NK-92 treated with Interleukin-12 subunit alpha and Interleukin-12 subunit beta, amount 100 ng/mL, for 24 hours (cell line): ENCODE data around the gene FKBP15.
"Not testable (repeated sequence)": the region's sequence is repeated elsewhere in the genome, so short reads cannot be mapped to it uniquely, and the experiment has no call there.

ENCODE experiments used
- DNase-seq: peaks from one replicate; lab custom pipeline; 2025; lab: John Stamatoyannopoulos, UW

The FKBP15 gene

GRCh38 chr9:113179839-113180238 is 41.2 kb downstream of the FKBP15 start:
- DNase-seq, result no peak

- DNase-seq, result no peak
These were observed 43.0 kb downstream of the FKBP15 start for GRCh38 chr9:113178087-113178486.

GRCh38 chr9:113177251-113177650 is 43.8 kb downstream of the FKBP15 start:
- no peak for DNase-seq

GRCh38 chr9:113176803-113177202 is 44.3 kb downstream of the FKBP15 start:
- no peak for DNase-seq

GRCh38 chr9:113173341-113173740 is 47.7 kb downstream of the FKBP15 start:
- DNase-seq, result no peak

GRCh38 chr9:113168809-113169208 is 52.3 kb downstream of the FKBP15 start:
- DNase-seq, result no peak

- DNase-seq, result no peak
These were observed 55.0 kb downstream of the FKBP15 start for GRCh38 chr9:113166039-113166438.

GRCh38 chr9:113164536-113165300 is 56.4 kb downstream of the FKBP15 start:
- DNase-seq, result no peak

GRCh38 chr9:113163001-113163400 is 58.1 kb downstream of the FKBP15 start:
- no peak for DNase-seq

- no peak for DNase-seq
These were observed 60.5 kb downstream of the FKBP15 start for GRCh38 chr9:113160571-113160970.

- DNase-seq, result no peak
These were observed 62.6 kb downstream of the FKBP15 start for GRCh38 chr9:113158446-113158845.

- no peak for DNase-seq
These were observed 64.2 kb downstream of the FKBP15 start for GRCh38 chr9:113156880-113157279.

GRCh38 chr9:113155911-113156588 is 65.0 kb downstream of the FKBP15 start:
- DNase-seq, result no peak

- DNase-seq, result no peak
These were observed 66.1 kb downstream of the FKBP15 start for GRCh38 chr9:113154946-113155345.

- DNase-seq, result no peak
These were observed 66.6 kb downstream of the FKBP15 start for GRCh38 chr9:113154471-113154870.

GRCh38 chr9:113153599-113153998 is 67.5 kb downstream of the FKBP15 start:
- DNase-seq, result no peak

GRCh38 chr9:113152699-113153098 is 68.4 kb downstream of the FKBP15 start:
- no peak for DNase-seq

- no peak for DNase-seq
These were observed 69.1 kb downstream of the FKBP15 start for GRCh38 chr9:113151696-113152630.

GRCh38 chr9:113150670-113151611 is 70.1 kb downstream of the FKBP15 start, which contains the start of gene SLC31A2:
TSS of gene SLC31A2 (plus strand) at chr9:113151007. CDS start at chr9:113151075, 68 bp downstream.
- peak; percentile 68 for DNase-seq

GRCh38 chr9:113149561-113149960 is 71.5 kb downstream of the FKBP15 start:
- DNase-seq, result not testable (repeated sequence)
